H1 (cell line): ENCODE measurements around the gene PAQR9. TPM values are rescaled to one million over a fixed set of nuclear protein-coding genes. Genes with fewer than 3 reads are reported as not detected.

Experiments
- SAP30 ChIP-seq: fragments of 300-600 bp; sonication (generic); IDR thresholded peaks from 2 replicates; pipeline ENCODE4 v1.7.1; 2012; ENCODE audit warnings: low read length, moderate library complexity, mild to moderate bottlenecking, inconsistent platforms; ENCODE audit not compliant: insufficient read depth, insufficient replicate concordance
- polyA plus RNA-seq, 7 experiments: library from polyadenylated mRNA; depleted of rRNA in 3 of 7; stranded (reverse) in 5 of 7; unstranded in 2 of 7; fragments of >200 nt in 5 of 7; fragments of 200-250 nt in 2 of 7; gene quantifications; 1 replicate in 5 of 7; 2 replicates in 1 of 7; 4 replicates in 1 of 7; pipeline versions ENCODE4 v1.2.1 to v1.2.3, GENCODE V29; 2011 to 2013; ENCODE audit warnings: missing spikeins in 2 of 7, mixed read lengths in 2 of 7
- total RNA-seq: library from RNA; stranded (reverse); fragmentation: NEBNext Ultra II Directional; extraction: Animal tissue kit (Norgen Biotek cat#: 25700); gene quantifications from 2 replicates; pipeline ENCODE4 v1.2.1, GENCODE V29; 2021

Gene PAQR9
- total and polyA plus RNA-seq, 2 of the 8 experiments (the other 6 are each of a cell fraction or from before 2014, with no cell fraction given): 2.6 to 5.2 TPM

DNA sequence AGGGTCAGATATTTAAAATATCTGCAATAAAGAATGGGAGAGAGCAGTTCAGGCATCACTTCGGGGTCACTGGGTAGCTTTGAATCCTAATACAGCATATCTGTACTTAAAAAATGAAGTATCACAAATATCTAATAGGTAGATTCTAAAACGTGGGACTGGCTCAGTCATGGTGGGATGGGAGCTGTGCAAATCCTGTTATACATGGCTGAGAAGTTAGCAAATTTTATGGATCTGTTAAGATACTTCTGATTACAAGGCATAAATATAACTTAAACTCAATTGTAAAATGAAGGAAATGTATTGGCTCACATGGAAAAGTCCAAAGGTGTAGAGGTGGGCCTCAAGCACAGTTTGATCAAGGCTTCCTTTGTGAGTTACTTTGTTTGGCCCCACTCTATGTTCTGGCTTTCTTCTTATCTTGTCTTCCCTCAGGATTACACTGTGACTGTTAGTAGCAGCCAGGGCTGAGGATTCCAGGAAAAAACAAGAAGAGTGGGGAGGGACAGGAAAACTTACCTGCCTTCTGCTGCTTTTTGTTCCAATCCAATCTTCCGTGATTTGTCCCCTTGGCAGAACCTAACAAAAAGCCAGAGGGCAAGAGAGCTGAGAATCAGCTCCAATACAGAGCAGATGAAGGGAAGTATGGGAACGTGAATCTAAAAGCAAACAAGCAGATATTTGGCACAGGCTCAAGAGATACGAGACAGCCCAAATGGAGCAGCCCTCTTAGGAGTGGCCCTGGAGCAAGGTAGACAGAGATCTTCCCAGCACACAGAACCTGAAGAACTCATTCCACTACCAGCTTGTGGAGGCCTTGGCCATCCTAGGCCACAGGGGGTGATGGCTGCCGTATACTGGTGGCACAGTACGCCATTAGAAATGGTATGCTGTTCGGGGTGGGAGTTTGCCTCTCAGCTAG lies 10.9 kb downstream of the PAQR9 start (continued):
- no peak for TF ChIP-seq SAP30
